Germinal center (tissue), 1 donor: ENCODE results near the gene RANBP1.

ENCODE experiments used
- DNase-seq: peaks from one replicate; pipeline ENCODE4 v3.0.0; 2012; ENCODE audit warnings: mixed read lengths, low spot score

RANBP1 gene

DNA sequence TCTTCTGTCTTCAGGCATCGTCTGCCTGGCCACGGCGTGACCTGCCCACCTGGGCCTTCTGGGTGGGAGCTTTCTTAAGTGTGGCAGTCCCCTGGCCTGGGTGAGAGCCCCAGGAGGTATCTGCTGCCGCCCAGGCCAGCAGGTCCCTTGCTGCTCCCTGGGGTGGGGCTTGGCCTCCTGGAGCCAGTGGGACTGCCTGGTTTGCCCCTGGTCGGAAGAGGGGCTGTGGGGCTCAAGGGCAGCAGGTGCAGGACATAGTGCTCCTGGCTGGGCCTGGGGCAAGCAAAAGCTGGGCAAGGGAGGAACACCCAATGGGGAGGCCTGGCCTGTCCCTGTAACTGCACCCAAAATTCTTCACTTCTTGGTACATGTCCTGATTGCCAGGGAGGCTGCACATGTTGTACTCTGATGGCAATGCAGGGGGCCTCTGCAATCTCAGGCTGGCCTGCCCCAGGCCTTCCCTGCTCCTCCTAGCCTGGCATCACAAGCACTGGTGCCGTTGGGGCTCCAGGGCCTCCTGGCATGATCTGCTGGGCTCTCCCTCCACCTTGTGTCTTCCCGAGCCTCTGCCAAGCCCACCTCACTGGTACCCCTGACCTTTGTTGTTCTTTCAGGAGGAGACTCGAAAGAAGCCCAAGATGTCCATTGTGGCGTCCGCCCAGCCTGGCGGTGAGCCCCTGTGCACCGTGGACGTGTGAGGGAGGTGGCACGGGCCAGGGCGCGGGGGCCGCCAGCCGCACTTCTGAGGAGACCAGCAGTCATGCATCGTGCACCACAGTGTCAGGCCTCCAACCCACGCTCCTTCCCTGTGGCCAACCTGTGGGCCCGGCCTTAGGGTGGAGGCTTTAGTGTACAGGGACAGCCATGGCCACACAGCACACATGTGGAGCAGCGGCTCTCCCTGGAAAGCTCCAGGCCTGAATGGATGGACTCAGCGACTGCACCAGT, 6.2 kb upstream of the RANBP1 start:
- DNase-seq = no peak

GRCh38 chr22:20110359-20110985, 5.4 kb upstream of the RANBP1 start:
- no peak for DNase-seq

GRCh38 chr22:20111045-20111688, 4.7 kb upstream of the RANBP1 start:
- peak; percentile 62 for DNase-seq

DNA sequence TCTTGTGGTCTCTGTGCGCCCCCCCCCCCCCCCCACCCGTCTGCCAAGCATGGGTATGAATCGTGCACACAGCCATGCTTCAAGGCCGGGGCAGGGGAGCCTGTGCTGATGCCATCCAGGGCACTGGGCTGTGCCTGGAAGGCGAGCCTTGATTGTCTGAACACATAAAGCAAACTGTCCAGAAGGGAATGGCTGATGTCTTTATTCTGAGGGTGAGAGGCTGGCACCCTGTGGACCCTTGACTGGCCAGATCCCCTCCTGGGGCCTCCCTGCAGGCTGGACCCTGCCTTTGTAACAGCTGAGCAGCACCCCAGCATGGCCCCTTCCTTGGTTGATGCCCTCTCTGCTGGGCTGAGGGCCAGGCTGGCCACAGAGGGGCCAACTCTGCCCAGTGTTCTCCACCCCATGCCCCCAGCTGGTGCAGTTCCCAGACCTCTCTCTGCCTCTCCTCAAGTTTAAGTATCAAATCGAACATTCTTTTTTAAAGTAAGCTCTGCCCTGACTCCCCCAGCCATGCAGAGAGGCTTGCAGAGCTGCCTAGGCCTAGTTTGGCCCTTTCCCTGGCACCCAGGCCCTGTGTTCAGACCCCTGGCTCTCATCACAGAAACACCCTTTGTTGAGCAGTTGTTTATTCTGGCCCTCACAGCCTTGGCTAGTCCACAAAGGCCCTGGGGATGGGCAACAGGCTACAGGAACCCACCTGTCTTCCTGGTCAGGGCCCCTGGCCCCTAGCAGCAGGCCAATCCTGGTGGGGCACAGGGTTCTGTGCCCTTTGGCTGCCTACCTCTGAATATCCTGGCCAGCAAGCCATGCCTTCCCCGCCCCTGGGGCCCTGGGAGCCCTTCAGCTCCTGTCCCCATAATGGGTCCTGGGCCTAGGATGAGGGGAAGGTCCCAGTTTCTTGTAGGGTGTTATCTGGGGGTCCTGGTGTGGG, 3.9 kb upstream of the RANBP1 start:
- no peak for DNase-seq

DNA sequence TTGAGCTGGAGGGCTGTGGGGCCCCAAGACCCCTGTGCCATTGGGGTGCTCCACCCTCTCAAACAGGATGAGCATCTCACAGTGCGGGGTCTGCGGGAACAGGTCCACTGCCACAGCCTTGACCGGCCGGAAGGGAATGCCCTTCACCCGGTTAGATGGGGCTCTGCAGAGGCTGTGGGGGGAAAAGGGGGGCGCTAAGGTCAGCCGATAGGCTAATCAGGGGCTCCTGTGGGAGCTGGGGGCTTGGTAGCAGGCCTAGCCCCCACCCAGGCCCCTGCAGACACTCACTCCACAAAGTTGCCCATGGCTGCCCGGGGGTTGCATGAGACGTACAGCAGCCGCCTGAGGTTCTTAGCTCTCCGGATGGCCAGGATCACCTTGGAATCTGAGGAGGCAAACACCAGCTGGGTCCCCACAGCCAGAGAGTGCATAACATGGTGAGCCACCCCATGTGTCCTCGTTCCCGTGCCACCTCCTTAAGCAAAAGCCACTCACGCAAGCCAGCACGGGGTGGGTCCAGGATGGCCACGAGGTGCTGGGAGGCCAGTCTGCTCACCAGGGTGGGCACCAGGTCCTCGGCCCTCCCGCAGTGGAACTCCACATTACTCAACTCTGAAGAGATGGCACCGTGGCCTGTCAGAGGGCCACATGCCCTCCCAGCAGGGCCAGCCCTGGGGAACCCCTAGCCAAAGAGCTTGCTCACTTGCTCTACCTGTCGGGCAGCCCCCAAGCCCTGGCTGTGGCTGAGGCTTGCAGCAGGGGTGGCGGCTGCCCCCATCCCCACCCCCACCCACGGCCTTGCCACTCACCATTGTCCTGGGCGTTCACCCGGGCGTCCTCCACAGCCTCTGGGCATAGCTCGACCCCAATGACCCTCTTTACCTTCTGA, 3.0 kb upstream of the RANBP1 start:
- no peak for DNase-seq

GRCh38 chr22:20113551-20114310, 2.2 kb upstream of the RANBP1 start:
- DNase-seq = no peak

GRCh38 chr22:20114506-20115475, 1.1 kb upstream of the RANBP1 start:
- DNase-seq = no peak

DNA sequence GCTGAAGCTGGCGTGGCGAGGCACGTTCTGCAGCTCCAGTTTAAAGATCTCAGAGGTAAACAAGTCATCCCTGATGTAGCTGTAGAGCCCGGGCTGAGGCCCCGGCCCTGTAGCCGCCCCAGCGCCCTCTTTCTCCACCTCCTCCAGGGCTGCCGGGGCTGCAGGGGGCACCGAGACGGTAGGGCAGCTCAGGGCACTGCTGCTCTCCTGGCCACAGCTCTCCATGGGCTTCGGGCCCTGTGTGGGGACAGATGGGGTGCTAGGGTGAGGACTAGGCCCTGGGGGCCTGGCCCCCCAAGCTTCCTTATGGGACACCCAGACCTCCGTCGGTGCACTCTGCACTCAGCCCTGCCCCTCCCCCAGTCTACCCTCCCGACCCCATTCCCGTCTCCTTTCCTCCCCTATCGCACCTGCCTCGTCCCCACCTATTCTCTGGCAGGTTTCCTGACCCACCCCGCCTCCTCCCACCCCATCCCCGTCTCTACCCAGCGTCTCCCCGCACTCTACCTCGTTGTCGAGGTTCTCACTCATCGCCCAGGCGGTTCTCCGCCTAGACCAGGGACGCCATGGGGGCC, 559 bp downstream of the RANBP1 start:
- DNase-seq = no peak

GRCh38 chr22:20116951-20117632, 1.2 kb downstream of the RANBP1 start, which contains the start of gene TRMT2A:
Gene TRMT2A (minus strand): TSS chr22:20117226. CDS start chr22:20116906, 320 bp downstream.
- DNase-seq = peak; percentile 96

DNA sequence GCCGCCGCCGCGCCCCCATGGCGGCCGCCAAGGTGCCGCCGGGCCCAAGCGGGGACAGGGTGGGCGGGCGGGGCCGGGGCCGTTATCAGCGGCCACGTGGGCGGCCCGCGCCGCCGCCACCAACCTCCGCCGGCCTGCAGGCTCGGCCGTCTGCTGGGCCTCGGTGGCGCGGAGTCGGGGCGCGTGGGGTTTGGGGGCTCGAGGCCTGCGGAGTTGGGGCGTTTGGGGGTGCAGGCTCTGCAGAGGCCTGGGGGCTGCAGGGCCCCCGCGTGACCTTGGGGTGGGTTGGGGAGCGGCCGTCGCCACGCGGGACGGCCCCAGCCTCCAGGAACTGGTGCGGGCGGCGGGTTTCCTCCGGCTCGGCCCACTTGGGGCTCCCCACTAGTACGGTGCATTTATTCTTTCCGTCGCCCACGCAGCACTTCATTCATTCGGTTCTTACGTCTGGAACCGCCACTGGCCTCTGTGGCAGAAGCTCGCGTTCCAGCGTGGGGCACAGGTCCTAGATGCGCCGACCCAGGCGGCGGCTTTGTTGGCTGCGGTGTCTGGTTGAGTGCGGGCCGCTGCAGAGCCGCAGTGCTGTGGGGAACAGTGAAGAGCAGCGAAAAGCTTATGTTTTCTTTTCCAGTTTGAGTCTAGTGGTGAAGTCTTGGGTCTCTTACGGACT, 1.9 kb downstream of the RANBP1 start:
- peak; percentile 44 for DNase-seq

DNA sequence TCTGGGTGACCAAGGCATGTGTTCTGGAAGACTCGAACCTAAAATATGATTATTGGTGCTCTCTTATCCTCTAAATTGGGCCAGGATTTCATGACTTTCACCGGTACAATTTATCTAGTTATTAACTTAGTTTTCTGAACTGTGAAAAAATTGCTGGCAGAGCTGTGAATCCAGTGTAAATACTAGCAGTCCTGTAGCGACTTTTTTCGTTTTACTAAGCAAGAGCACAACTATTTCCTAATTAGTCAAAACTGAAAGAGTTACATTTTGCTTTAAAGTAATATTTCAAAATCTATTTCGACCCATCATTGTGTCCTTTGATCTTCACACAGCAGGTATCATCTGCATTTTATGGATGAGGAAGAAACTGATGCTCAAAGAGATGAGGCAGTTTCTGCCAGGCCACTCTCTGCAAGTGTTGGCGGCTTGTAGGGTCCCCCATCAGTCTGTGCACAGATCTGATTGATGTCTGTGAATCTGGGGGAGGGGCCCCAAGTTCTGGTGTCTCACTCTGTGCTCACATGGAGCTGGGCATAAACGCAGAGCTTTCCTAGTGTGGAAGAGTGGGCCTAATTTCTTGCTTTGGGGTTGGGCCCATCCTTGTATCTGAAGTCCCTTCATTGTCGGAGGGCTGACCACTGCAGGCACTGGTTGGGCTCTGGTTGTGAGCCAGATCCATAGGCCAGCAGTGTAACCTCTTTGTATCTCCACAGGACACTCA, 2.6 kb downstream of the RANBP1 start:
- DNase-seq = no peak

GRCh38 chr22:20121856-20122415, 6.0 kb downstream of the RANBP1 start:
- DNase-seq = no peak

GRCh38 chr22:20123366-20124082, 7.6 kb downstream of the RANBP1 start:
- no peak for DNase-seq

DNA sequence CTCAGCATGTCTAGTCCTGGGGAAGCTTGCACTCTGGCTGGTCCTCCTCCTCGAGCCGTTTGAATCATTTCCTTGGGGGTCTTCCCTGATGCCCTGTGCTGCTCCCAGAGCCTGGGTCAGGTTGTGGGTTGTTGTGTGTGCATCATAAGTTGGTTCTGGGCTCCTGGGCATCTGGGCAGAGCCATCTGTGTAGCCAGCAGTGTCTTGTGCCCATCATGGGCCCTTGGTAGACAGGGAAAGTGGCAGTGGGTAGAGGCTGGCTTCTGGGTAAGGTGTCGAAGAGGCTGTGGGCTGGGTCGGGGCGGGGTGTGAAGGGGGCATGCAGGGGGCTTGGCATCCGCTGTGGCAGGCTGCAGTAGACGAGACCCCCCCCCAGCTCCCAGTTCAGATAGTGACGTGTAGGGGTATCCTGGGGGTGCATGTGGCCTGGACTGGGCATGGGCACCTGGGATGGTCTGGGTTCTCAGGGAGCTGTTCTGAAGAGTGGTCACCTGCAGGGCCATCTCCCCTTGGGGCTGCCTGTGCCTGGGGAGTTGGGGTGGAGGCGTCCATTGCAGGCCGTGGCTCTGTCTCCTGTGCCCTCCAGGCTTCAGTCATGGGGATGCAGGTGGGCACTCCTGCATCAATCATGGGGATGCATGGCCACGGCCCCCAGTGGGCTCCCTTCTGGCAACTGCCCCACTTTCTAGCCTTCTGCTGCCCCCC, 8.3 kb downstream of the RANBP1 start:
- no peak for DNase-seq
